Adrenal gland (tissue), 12 donors: ENCODE results near the gene EBNA1BP2. TPM values are rescaled to one million over a fixed set of nuclear protein-coding genes. Genes with fewer than 3 reads are reported as not detected.

ENCODE experiments used
- DNase-seq, 7 donors: peaks; one replicate each; pipeline ENCODE4 v3.0.0-alpha.2; 2019 to 2020
- H3K27ac ChIP-seq, 5 donors: fragments of 200-600 bp; sonication (generic) in 4 of 5; 1 replicate in 3 of 5; 2 replicates in 2 of 5; pipeline versions ENCODE4 v1.5.1 to v1.8.0; 2016 to 2020; ENCODE audit warnings: mild to moderate bottlenecking in 1 of 5
- H3K27me3 ChIP-seq: fragments of 200-600 bp; 2 replicates; pipeline ENCODE4 v1.8.0; 2021
- H3K36me3 ChIP-seq, 2 donors: fragments of 200-600 bp; replicated peaks in 1 of 2; 1 replicate in 1 of 2; 2 replicates in 1 of 2; pipeline versions ENCODE4 v1.5.1 to v1.8.0; 2018 to 2022
- H3K4me1 ChIP-seq, 2 donors: fragments of 200-600 bp; replicated peaks in 1 of 2; 1 replicate in 1 of 2; 2 replicates in 1 of 2; pipeline versions ENCODE4 v1.5.1 to v1.8.0; 2018 to 2021
- H3K4me3 ChIP-seq, 4 donors: fragments of 200-600 bp; sonication (generic) in 3 of 4; one replicate each; pipeline ENCODE4 v1.5.1; 2016 to 2018
- H3K9me3 ChIP-seq, 3 donors: fragments of 200-600 bp; sonication (generic) in 1 of 3; replicated peaks in 1 of 3; 1 replicate in 2 of 3; 2 replicates in 1 of 3; pipeline versions ENCODE4 v1.5.1 to v1.8.0; 2016 to 2021
- POLR2A ChIP-seq, 2 donors: fragments of 450-650 bp; IDR thresholded peaks; one replicate each; pipeline ENCODE4 v1.6.1; 2017; ENCODE audit warnings: antibody characterized with exemption in 2 of 2, mild to moderate bottlenecking in 2 of 2, moderate library complexity in 1 of 2
- WGBS, 4 donors: extraction: QIAGEN DNeasy Blood & Tissue Kit in 2 of 4; methylation state at CpG; one replicate each; pipeline versions ENCODE4 v1.1.5 to v1.1.7; 2013 to 2017; 5-methylcytosine and 5-hydroxymethylcytosine counted together
- intact Hi-C, 2 donors: fragments of 100-400 bp; cut with DNase I; formaldehyde crosslinking; loops; one replicate each; pipeline versions ENCODE4 v1.14.1 to v1.15.0; 2022 to 2023
- polyA plus RNA-seq, 3 donors: library from polyadenylated mRNA; stranded (reverse); fragments of 200-250 nt in 2 of 3; fragments of 350-450 nt in 1 of 3; fragmentation: Illumina TruSeq in 1 of 3; extraction: RNeasy Lipid Tissue Mini Kit (QIAGEN cat#74804) in 1 of 3; gene quantifications; one replicate each; pipeline ENCODE4 v1.2.3, GENCODE V29; 2013 to 2014
- total RNA-seq, 9 donors: library from RNA; depleted of rRNA in 4 of 9; stranded (reverse); fragments of >200 nt in 4 of 9; fragments of 120-200 nt in 1 of 9; fragmentation: NEBNext Ultra II Directional in 1 of 9; extraction: Animal tissue kit (Norgen Biotek cat#: 25700) in 1 of 9; gene quantifications; one replicate each; pipeline versions ENCODE4 v1.1.0 to v1.2.4, GENCODE V29; 2013 to 2023
- TF ChIP-seq, protein P1 (sequence below), 6 experiments: fragments of 450-650 bp in 4 of 6; fragments of 200-600 bp in 2 of 6; sonication (generic) in 1 of 6; IDR thresholded peaks; 1 replicate in 5 of 6; 2 replicates in 1 of 6; pipeline versions ENCODE4 v1.5.1 to v1.8.0; 2016 to 2021; ENCODE audit warnings: antibody characterized with exemption in 6 of 6, mild to moderate bottlenecking in 2 of 6, moderate library complexity in 1 of 6
- donor health status: healthy with polysubstance abuse.
- donor health status: Bipolar disorder and iron deficiency.
- donor health status: DM: yes; HTN: yes; CAD: no.
- donor health status: DM: no; HTN: no; CAD: no.
- donor health status: DM: no; HTN: no; CAD: no.
- donor health status: DM: yes; HTN: yes; CAD: no.

The EBNA1BP2 gene
- total and polyA plus RNA-seq, 12 donors: 32.6 to 189 (median 48.2) TPM

GRCh38 chr1:43206600-43207228, 34.6 kb upstream of the EBNA1BP2 start:
- H3K4me1 ChIP-seq: peaks cover 0 to 6% of the 10 kb centered on the region in 2 donors
- H3K4me3 ChIP-seq: no peak overlapping the region
- H3K27me3 ChIP-seq: no peaks in the 10 kb centered on the region
- H3K9me3 ChIP-seq: no peaks in the 10 kb centered on the region
- no peak for TF ChIP-seq POLR2A (IDR thresholded peaks at IDR 0.05)
- TF ChIP-seq, protein P1, sequence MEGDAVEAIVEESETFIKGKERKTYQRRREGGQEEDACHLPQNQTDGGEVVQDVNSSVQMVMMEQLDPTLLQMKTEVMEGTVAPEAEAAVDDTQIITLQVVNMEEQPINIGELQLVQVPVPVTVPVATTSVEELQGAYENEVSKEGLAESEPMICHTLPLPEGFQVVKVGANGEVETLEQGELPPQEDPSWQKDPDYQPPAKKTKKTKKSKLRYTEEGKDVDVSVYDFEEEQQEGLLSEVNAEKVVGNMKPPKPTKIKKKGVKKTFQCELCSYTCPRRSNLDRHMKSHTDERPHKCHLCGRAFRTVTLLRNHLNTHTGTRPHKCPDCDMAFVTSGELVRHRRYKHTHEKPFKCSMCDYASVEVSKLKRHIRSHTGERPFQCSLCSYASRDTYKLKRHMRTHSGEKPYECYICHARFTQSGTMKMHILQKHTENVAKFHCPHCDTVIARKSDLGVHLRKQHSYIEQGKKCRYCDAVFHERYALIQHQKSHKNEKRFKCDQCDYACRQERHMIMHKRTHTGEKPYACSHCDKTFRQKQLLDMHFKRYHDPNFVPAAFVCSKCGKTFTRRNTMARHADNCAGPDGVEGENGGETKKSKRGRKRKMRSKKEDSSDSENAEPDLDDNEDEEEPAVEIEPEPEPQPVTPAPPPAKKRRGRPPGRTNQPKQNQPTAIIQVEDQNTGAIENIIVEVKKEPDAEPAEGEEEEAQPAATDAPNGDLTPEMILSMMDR (IDR thresholded peaks at IDR 0.05): no peak
- DNase-seq: peak in 5 of 7 donors; percentile 18 to 68 (median 35)
- H3K27ac ChIP-seq: peak overlapping the region in 1 of 5 donors; percentile 83
- WGBS, 4 donors: 36 to 40% (median 37%) methylated on average over 8 to 10 of the region's 10 CpGs
- intact Hi-C loops: no loop called here
- H3K36me3 ChIP-seq: no peaks in the 10 kb centered on the region

- no peaks in the 10 kb centered on the region for H3K9me3 ChIP-seq
- 82 to 91% (median 87%) methylated on average over 4 of the region's 4 CpGs for WGBS, 4 donors
- H3K27ac ChIP-seq: no peak overlapping the region
- no peak overlapping the region for H3K4me3 ChIP-seq
- H3K4me1 ChIP-seq: peaks cover 0 to 6% of the 10 kb centered on the region in 2 donors
- DNase-seq: no peak
- no peaks in the 10 kb centered on the region for H3K36me3 ChIP-seq
- H3K27me3 ChIP-seq: no peaks in the 10 kb centered on the region
- intact Hi-C loops: no loop called here
- TF ChIP-seq POLR2A (IDR thresholded peaks at IDR 0.05): no peak
- TF ChIP-seq, protein P1 (IDR thresholded peaks at IDR 0.05): no peak
Measured at GRCh38 chr1:43205671-43206070, 33.6 kb upstream of the EBNA1BP2 start.

DNA sequence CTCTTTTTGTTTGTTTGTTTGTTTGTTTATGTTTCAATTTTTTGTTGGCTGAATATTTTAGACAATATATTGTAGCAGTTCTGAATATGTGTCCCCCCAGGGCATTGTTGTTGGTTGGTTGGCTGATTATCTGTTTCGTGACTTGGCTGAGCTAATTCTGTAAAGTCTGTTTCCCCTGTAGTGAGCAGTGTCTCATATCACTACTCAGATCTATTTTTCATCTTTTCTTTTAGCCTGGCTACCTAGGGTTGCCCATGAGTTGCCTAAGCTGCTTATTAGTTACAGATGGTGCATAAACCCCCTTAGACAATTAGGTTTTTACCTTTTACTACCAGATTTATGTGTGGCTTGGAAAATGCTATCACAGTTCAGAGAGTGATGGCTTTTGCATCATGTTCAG, 32.3 kb upstream of the EBNA1BP2 start:
- TF ChIP-seq POLR2A (IDR thresholded peaks at IDR 0.05): no peak
- TF ChIP-seq, protein P1 (IDR thresholded peaks at IDR 0.05): no peak
- no peaks in the 10 kb centered on the region for H3K36me3 ChIP-seq
- H3K4me1 ChIP-seq: peaks cover 0 to 6% of the 10 kb centered on the region in 2 donors
- intact Hi-C loops: no loop called here
- H3K9me3 ChIP-seq: no peaks in the 10 kb centered on the region
- H3K27ac ChIP-seq: no peak overlapping the region
- 71 to 88% (median 83%) methylated on average over 1 of the region's 1 CpG for WGBS, 4 donors
- no peak overlapping the region for H3K4me3 ChIP-seq
- no peak for DNase-seq
- no peaks in the 10 kb centered on the region for H3K27me3 ChIP-seq

DNA sequence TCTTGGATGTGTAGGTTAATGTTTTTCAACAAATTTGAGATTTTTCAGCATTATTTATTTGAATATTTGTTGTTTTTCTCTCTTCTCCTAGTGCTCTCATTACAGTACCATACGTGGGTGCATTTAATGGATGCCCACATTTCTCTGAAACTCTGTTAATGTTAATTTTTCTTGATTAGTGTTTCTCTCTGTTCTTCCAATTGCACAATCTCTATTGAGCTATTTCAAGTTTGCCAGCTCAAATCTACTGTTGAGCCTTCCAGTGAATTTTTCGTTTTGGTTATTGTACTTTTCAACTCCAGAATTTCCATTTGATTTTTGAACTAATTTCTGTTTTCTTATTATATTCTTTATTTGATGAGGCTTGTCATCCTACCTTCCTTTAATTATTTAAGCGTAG, 31.8 kb upstream of the EBNA1BP2 start:
- Histone ChIP-seq H3K27ac (no peak overlapping the region), H3K9me3 (no peaks in the 10 kb centered on the region), H3K4me1 (peaks cover 0 to 6% of the 10 kb centered on the region in 2 donors), H3K27me3 (no peaks in the 10 kb centered on the region), H3K36me3 (no peaks in the 10 kb centered on the region), H3K4me3 (no peak overlapping the region)
- intact Hi-C loops: no loop called here
- TF ChIP-seq POLR2A (IDR thresholded peaks at IDR 0.05): no peak
- TF ChIP-seq, protein P1 (IDR thresholded peaks at IDR 0.05): no peak
- WGBS, 4 donors: 77 to 95% (median 87%) methylated on average over 3 of the region's 3 CpGs
- DNase-seq: no peak
